ENCODE measurements around the gene ACTR6.

GRCh38 chr12:100243137-100243536 is 42.5 kb downstream of the ACTR6 start:
- TF ChIP-seq POLR2A (IDR thresholded peaks at IDR 0.05; ENCODE audit: low read length) (no peak), GATA1 (IDR thresholded peaks at IDR 0.05; ENCODE audit: low read depth, low read length) (no peak)
